ENCODE measurements around the gene BCAR1.
"Not testable (repeated sequence)": the region's sequence is repeated elsewhere in the genome, so short reads cannot be mapped to it uniquely, and the experiment has no call there.

Gene BCAR1

GRCh38 chr16:75246504-75247205 is 4.8 kb downstream of the BCAR1 start:
- no peak overlapping the region for H3K27ac ChIP-seq (ENCODE audit: insufficient read depth, low read length, poor library complexity, severe bottlenecking)
- H3K27me3 ChIP-seq (replicated peaks; ENCODE audit: control insufficient read depth, insufficient read depth, low read length, poor library complexity, severe bottlenecking) = peaks cover 18% of the 10 kb centered on the region
- H3K4me3 ChIP-seq (ENCODE audit: insufficient read depth, low read depth, low read length, poor library complexity, severe bottlenecking) = no peak overlapping the region
- no peaks in the 10 kb centered on the region for H3K9me3 ChIP-seq (ENCODE audit: control insufficient read depth, low read length)
- H3K4me1 ChIP-seq (ENCODE audit: control insufficient read depth, insufficient read depth, low read length, poor library complexity, severe bottlenecking) = peaks cover 5% of the 10 kb centered on the region
- H3K36me3 ChIP-seq (ENCODE audit: control insufficient read depth, insufficient read depth, low read length) = no peaks in the 10 kb centered on the region
- DNase-seq = no peak

- Histone ChIP-seq H3K36me3 (ENCODE audit: control insufficient read depth, insufficient read depth, low read length) (no peaks in the 10 kb centered on the region), H3K4me3 (ENCODE audit: insufficient read depth, low read depth, low read length, poor library complexity, severe bottlenecking) (no peak overlapping the region), H3K9me3 (ENCODE audit: control insufficient read depth, low read length) (no peaks in the 10 kb centered on the region), H3K27ac (ENCODE audit: insufficient read depth, low read length, poor library complexity, severe bottlenecking) (no peak overlapping the region), H3K4me1 (ENCODE audit: control insufficient read depth, insufficient read depth, low read length, poor library complexity, severe bottlenecking) (no peaks in the 10 kb centered on the region), H3K27me3 (replicated peaks; ENCODE audit: control insufficient read depth, insufficient read depth, low read length, poor library complexity, severe bottlenecking) (peaks cover 6% of the 10 kb centered on the region)
- no peak for DNase-seq
Observed at GRCh38 chr16:75244844-75245758, 6.3 kb downstream of the BCAR1 start.

GRCh38 chr16:75244225-75244809 is 7.1 kb downstream of the BCAR1 start:
- Histone ChIP-seq H3K36me3 (ENCODE audit: control insufficient read depth, insufficient read depth, low read length) (no peaks in the 10 kb centered on the region), H3K9me3 (ENCODE audit: control insufficient read depth, low read length) (no peaks in the 10 kb centered on the region), H3K27ac (ENCODE audit: insufficient read depth, low read length, poor library complexity, severe bottlenecking) (no peak overlapping the region), H3K4me1 (ENCODE audit: control insufficient read depth, insufficient read depth, low read length, poor library complexity, severe bottlenecking) (no peaks in the 10 kb centered on the region), H3K4me3 (ENCODE audit: insufficient read depth, low read depth, low read length, poor library complexity, severe bottlenecking) (no peak overlapping the region), H3K27me3 (replicated peaks; ENCODE audit: control insufficient read depth, insufficient read depth, low read length, poor library complexity, severe bottlenecking) (no peaks in the 10 kb centered on the region)
- DNase-seq = no peak

GRCh38 chr16:75243667-75244224 is 7.7 kb downstream of the BCAR1 start:
- Histone ChIP-seq H3K4me1 (ENCODE audit: control insufficient read depth, insufficient read depth, low read length, poor library complexity, severe bottlenecking) (no peaks in the 10 kb centered on the region), H3K27me3 (replicated peaks; ENCODE audit: control insufficient read depth, insufficient read depth, low read length, poor library complexity, severe bottlenecking) (no peaks in the 10 kb centered on the region), H3K36me3 (ENCODE audit: control insufficient read depth, insufficient read depth, low read length) (no peaks in the 10 kb centered on the region), H3K27ac (ENCODE audit: insufficient read depth, low read length, poor library complexity, severe bottlenecking) (no peak overlapping the region), H3K9me3 (ENCODE audit: control insufficient read depth, low read length) (no peaks in the 10 kb centered on the region), H3K4me3 (ENCODE audit: insufficient read depth, low read depth, low read length, poor library complexity, severe bottlenecking) (no peak overlapping the region)
- no peak for DNase-seq

- not testable (repeated sequence) for H3K27ac ChIP-seq (ENCODE audit: insufficient read depth, low read length, poor library complexity, severe bottlenecking); DNase-seq; H3K36me3 ChIP-seq (ENCODE audit: control insufficient read depth, insufficient read depth, low read length); H3K27me3 ChIP-seq (replicated peaks; ENCODE audit: control insufficient read depth, insufficient read depth, low read length, poor library complexity, severe bottlenecking); H3K9me3 ChIP-seq (ENCODE audit: control insufficient read depth, low read length); H3K4me1 ChIP-seq (ENCODE audit: control insufficient read depth, insufficient read depth, low read length, poor library complexity, severe bottlenecking); H3K4me3 ChIP-seq (ENCODE audit: insufficient read depth, low read depth, low read length, poor library complexity, severe bottlenecking)
Observed at GRCh38 chr16:75242436-75243078, 8.9 kb downstream of the BCAR1 start.

GRCh38 chr16:75241955-75242354 is 9.5 kb downstream of the BCAR1 start:
- H3K36me3 ChIP-seq (ENCODE audit: control insufficient read depth, insufficient read depth, low read length) = no peaks in the 10 kb centered on the region
- H3K4me1 ChIP-seq (ENCODE audit: control insufficient read depth, insufficient read depth, low read length, poor library complexity, severe bottlenecking) = no peaks in the 10 kb centered on the region
- no peak overlapping the region for H3K27ac ChIP-seq (ENCODE audit: insufficient read depth, low read length, poor library complexity, severe bottlenecking)
- H3K9me3 ChIP-seq (ENCODE audit: control insufficient read depth, low read length) = no peaks in the 10 kb centered on the region
- H3K27me3 ChIP-seq (replicated peaks; ENCODE audit: control insufficient read depth, insufficient read depth, low read length, poor library complexity, severe bottlenecking) = no peaks in the 10 kb centered on the region
- no peak for DNase-seq
- H3K4me3 ChIP-seq (ENCODE audit: insufficient read depth, low read depth, low read length, poor library complexity, severe bottlenecking) = no peak overlapping the region

GRCh38 chr16:75241412-75241811 is 10.0 kb downstream of the BCAR1 start:
- Histone ChIP-seq H3K4me1 (ENCODE audit: control insufficient read depth, insufficient read depth, low read length, poor library complexity, severe bottlenecking) (no peaks in the 10 kb centered on the region), H3K27me3 (replicated peaks; ENCODE audit: control insufficient read depth, insufficient read depth, low read length, poor library complexity, severe bottlenecking) (no peaks in the 10 kb centered on the region), H3K9me3 (ENCODE audit: control insufficient read depth, low read length) (no peaks in the 10 kb centered on the region), H3K36me3 (ENCODE audit: control insufficient read depth, insufficient read depth, low read length) (no peaks in the 10 kb centered on the region), H3K4me3 (ENCODE audit: insufficient read depth, low read depth, low read length, poor library complexity, severe bottlenecking) (no peak overlapping the region), H3K27ac (ENCODE audit: insufficient read depth, low read length, poor library complexity, severe bottlenecking) (no peak overlapping the region)
- no peak for DNase-seq

- H3K9me3 ChIP-seq (ENCODE audit: control insufficient read depth, low read length); DNase-seq; H3K4me1 ChIP-seq (ENCODE audit: control insufficient read depth, insufficient read depth, low read length, poor library complexity, severe bottlenecking); H3K36me3 ChIP-seq (ENCODE audit: control insufficient read depth, insufficient read depth, low read length); H3K27me3 ChIP-seq (replicated peaks; ENCODE audit: control insufficient read depth, insufficient read depth, low read length, poor library complexity, severe bottlenecking); H3K4me3 ChIP-seq (ENCODE audit: insufficient read depth, low read depth, low read length, poor library complexity, severe bottlenecking); H3K27ac ChIP-seq (ENCODE audit: insufficient read depth, low read length, poor library complexity, severe bottlenecking): not testable (repeated sequence)
Observed at GRCh38 chr16:75240633-75241032, 10.8 kb downstream of the BCAR1 start.

GRCh38 chr16:75239542-75240122 is 11.8 kb downstream of the BCAR1 start:
- Histone ChIP-seq H3K27ac (ENCODE audit: insufficient read depth, low read length, poor library complexity, severe bottlenecking) (no peak overlapping the region), H3K4me3 (ENCODE audit: insufficient read depth, low read depth, low read length, poor library complexity, severe bottlenecking) (no peak overlapping the region), H3K4me1 (ENCODE audit: control insufficient read depth, insufficient read depth, low read length, poor library complexity, severe bottlenecking) (no peaks in the 10 kb centered on the region), H3K36me3 (ENCODE audit: control insufficient read depth, insufficient read depth, low read length) (no peaks in the 10 kb centered on the region), H3K27me3 (replicated peaks; ENCODE audit: control insufficient read depth, insufficient read depth, low read length, poor library complexity, severe bottlenecking) (no peaks in the 10 kb centered on the region), H3K9me3 (ENCODE audit: control insufficient read depth, low read length) (no peaks in the 10 kb centered on the region)
- no peak for DNase-seq
